Esophagus squamous epithelium (tissue), 5 donors: Measurements from ENCODE around the gene TMEM9B. TPM values are rescaled to one million over a fixed set of nuclear protein-coding genes. Genes with fewer than 3 reads are reported as not detected.
"Not testable (repeated sequence)": the region's sequence is repeated elsewhere in the genome, so short reads cannot be mapped to it uniquely, and the experiment has no call there.

ENCODE experiments used
- DNase-seq: peaks from one replicate; lab custom pipeline; 2025; lab: John Stamatoyannopoulos, UW
- H3K27ac ChIP-seq, 4 donors: fragments of 200-600 bp; sonication (generic); one replicate each; pipeline ENCODE4 v1.5.1; 2016 to 2019; ENCODE audit warnings: mild to moderate bottlenecking in 1 of 4
- H3K27me3 ChIP-seq, 4 donors: fragments of 200-600 bp; sonication (generic); 1 replicate in 3 of 4; 2 replicates in 1 of 4; pipeline versions ENCODE4 v1.5.1 to v1.6.0; 2017 to 2021; ENCODE audit warnings: antibody characterized with exemption in 1 of 4
- H3K36me3 ChIP-seq, 3 donors: fragments of 200-600 bp; sonication (generic); one replicate each; pipeline ENCODE4 v1.5.1; 2016 to 2019
- H3K4me1 ChIP-seq, 3 donors: fragments of 200-600 bp; sonication (generic); one replicate each; pipeline ENCODE4 v1.5.1; 2017 to 2019
- H3K4me3 ChIP-seq, 4 donors: fragments of 200-600 bp; sonication (generic); 1 replicate in 3 of 4; 2 replicates in 1 of 4; pipeline ENCODE4 v1.5.1; 2016 to 2019; ENCODE audit warnings: mild to moderate bottlenecking in 2 of 4, moderate library complexity in 1 of 4
- H3K9me3 ChIP-seq, 3 donors: fragments of 200-600 bp; sonication (generic); one replicate each; pipeline ENCODE4 v1.5.1; 2016 to 2019
- POLR2A ChIP-seq, 4 donors: fragments of 450-650 bp; IDR thresholded peaks; one replicate each; pipeline ENCODE4 v1.6.1; 2017; ENCODE audit warnings: antibody characterized with exemption in 4 of 4, mild to moderate bottlenecking in 4 of 4, moderate library complexity in 3 of 4
- WGBS, 2 donors: methylation state at CpG; one replicate each; pipeline ENCODE4 v1.1.5; 2018; 5-methylcytosine and 5-hydroxymethylcytosine counted together
- intact Hi-C: fragments of 100-400 bp; cut with DNase I; formaldehyde crosslinking; loops from one replicate; pipeline ENCODE4 v1.15.0; 2022
- total RNA-seq, 4 donors: library from RNA; depleted of rRNA; stranded (reverse); fragments of >200 nt; gene quantifications; one replicate each; pipeline ENCODE4 v1.1.0, GENCODE V29; 2016
- TF ChIP-seq, protein P1 (sequence below), 6 experiments: fragments of 450-650 bp in 4 of 6; fragments of 200-600 bp in 2 of 6; sonication (generic) in 2 of 6; IDR thresholded peaks; one replicate each; pipeline ENCODE4 v1.5.1; 2016 to 2019; ENCODE audit warnings: antibody characterized with exemption in 6 of 6, mild to moderate bottlenecking in 4 of 6, moderate library complexity in 4 of 6
- donor health status: DM: yes; HTN: yes; CAD: no.

The TMEM9B gene
- total RNA-seq, 4 donors from 2014 or later: 41.7 to 73.2 (median 57.6) TPM

DNA sequence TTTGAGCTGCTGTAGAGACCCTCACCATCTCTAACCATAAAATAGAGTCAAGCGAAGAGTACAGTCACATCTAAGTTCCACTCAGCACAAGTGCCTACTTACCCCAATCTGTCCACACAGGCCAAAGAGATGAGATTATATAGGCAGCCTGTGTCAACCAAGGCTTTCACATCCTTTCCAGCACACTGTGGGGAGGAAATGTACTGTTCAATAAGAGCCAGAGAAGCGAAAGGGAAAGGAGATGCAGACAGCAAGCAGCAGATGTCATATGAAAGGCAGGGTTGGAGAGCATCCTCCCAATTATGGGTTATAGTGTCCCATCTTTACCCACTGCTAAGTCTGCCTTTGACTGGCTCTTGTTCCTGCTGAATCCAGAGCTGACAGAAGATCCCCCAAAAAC, 23.2 kb upstream of the TMEM9B start:
- H3K4me3 ChIP-seq: no peak overlapping the region
- H3K4me1 ChIP-seq: no peaks in the 10 kb centered on the region
- 79 to 95% methylated on average over 2 of the region's 2 CpGs for WGBS, 2 donors
- TF ChIP-seq, protein P1, sequence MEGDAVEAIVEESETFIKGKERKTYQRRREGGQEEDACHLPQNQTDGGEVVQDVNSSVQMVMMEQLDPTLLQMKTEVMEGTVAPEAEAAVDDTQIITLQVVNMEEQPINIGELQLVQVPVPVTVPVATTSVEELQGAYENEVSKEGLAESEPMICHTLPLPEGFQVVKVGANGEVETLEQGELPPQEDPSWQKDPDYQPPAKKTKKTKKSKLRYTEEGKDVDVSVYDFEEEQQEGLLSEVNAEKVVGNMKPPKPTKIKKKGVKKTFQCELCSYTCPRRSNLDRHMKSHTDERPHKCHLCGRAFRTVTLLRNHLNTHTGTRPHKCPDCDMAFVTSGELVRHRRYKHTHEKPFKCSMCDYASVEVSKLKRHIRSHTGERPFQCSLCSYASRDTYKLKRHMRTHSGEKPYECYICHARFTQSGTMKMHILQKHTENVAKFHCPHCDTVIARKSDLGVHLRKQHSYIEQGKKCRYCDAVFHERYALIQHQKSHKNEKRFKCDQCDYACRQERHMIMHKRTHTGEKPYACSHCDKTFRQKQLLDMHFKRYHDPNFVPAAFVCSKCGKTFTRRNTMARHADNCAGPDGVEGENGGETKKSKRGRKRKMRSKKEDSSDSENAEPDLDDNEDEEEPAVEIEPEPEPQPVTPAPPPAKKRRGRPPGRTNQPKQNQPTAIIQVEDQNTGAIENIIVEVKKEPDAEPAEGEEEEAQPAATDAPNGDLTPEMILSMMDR (IDR thresholded peaks at IDR 0.05): no peak
- no peak for TF ChIP-seq POLR2A (IDR thresholded peaks at IDR 0.05)
- H3K27ac ChIP-seq: no peak overlapping the region
- no peaks in the 10 kb centered on the region for H3K9me3 ChIP-seq
- intact Hi-C loops: no loop called here
- H3K27me3 ChIP-seq: no peaks in the 10 kb centered on the region
- DNase-seq: no peak
- H3K36me3 ChIP-seq: no peaks in the 10 kb centered on the region

DNA sequence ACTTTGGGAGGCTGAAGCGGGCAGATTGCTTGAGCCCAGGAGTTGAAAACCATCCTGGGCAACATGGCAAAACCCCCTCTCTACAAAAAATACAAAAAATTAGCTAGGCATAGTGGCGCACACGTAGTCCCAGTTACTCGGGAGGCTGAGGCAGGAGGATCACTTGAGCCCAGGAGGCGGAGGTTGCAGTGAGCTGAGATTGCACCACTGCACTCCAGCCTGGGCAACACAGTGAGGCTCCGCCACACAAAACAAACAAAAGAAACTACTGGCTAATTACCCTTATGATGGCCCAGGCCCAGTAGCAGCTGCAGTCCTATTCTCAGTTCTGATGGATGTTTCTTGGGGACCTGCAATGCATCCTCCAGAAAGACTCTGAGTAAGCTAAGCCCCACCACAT, 22.5 kb upstream of the TMEM9B start:
- intact Hi-C loops, H3K36me3 ChIP-seq, H3K9me3 ChIP-seq, DNase-seq, H3K4me3 ChIP-seq, H3K27me3 ChIP-seq, H3K27ac ChIP-seq, H3K4me1 ChIP-seq: not testable (repeated sequence)
- WGBS, 2 donors: 90 to 93% methylated on average over 6 of the region's 6 CpGs

DNA sequence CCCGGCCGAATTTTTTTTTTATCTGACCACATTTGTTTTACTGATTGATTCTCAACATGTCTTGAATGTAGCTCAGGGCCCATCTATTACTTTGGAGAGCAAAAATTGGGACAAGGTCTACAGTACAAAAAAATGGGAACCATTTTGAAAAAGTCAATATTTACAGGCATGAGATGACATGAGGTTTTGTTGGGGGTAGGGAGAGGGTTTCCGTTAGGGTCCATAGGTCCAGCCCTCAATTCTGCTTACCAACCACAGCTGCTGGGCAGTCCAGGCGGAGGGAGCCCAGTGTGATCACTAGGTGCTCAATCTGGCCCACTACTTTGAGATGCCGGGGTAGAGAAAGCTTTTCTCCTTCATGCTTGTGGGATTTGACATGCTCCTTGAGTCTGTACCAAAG, 21.2 kb upstream of the TMEM9B start:
- no peak overlapping the region for H3K4me3 ChIP-seq
- intact Hi-C loops: no loop called here
- WGBS, 2 donors: 89 to 95% methylated on average over 5 of the region's 5 CpGs

DNA sequence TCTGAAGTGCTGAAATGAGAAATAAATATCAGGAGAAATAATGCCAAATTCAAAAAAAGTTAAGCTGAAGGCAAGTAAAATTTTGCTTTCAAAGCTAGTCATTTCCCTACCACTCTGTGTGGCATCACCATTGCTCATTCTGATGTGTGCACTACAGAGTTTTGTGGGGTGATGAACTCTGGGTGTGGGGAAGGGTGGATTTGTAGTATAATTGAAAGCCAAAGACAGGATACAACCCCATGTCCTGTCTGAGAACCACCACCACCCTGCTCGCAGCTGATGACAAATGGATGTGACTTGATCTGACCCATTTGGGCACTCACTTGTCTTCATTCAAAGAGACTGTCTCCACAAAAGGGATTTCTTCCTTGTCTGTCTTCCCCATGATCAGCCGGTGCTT, 19.3 kb upstream of the TMEM9B start:
- Histone ChIP-seq H3K4me3 (no peak overlapping the region), H3K4me1 (no peaks in the 10 kb centered on the region), H3K27me3 (no peaks in the 10 kb centered on the region), H3K9me3 (no peaks in the 10 kb centered on the region), H3K27ac (no peak overlapping the region), H3K36me3 (no peaks in the 10 kb centered on the region)
- WGBS, 2 donors: 51 to 80% methylated on average over 2 of the region's 2 CpGs
- intact Hi-C loops: no loop called here
- no peak for TF ChIP-seq POLR2A (IDR thresholded peaks at IDR 0.05)
- TF ChIP-seq, protein P1 (IDR thresholded peaks at IDR 0.05): no peak
- DNase-seq: no peak

More for the DNA sequence above, 21.2 kb upstream of the TMEM9B start:
- Histone ChIP-seq H3K27me3 (no peaks in the 10 kb centered on the region), H3K4me1 (no peaks in the 10 kb centered on the region), H3K27ac (no peak overlapping the region), H3K36me3 (no peaks in the 10 kb centered on the region), H3K9me3 (no peaks in the 10 kb centered on the region)
- no peak for DNase-seq
- TF ChIP-seq POLR2A (IDR thresholded peaks at IDR 0.05): no peak
- TF ChIP-seq, protein P1 (IDR thresholded peaks at IDR 0.05): no peak

DNA sequence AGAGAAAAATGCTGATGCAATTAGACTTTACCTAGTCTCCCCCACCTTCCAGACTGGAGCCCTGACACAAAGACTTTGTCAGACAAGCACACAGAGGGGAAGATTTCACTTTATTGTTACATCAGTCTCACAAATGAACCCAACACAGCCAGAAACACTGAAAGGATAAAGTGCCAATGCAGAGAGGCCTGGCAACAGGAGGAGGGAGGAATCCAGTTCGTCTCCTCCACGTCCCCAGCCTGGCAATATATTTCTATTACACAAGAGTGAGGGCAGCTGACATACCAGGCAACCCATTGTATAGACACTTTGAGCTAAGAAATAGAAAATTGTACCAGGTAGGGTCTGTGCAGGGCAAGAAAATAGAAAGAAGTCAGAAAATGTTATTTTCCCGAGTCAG, 16.2 kb upstream of the TMEM9B start:
- Histone ChIP-seq H3K9me3 (no peaks in the 10 kb centered on the region), H3K36me3 (no peaks in the 10 kb centered on the region), H3K27ac (no peak overlapping the region), H3K4me3 (no peak overlapping the region), H3K4me1 (no peaks in the 10 kb centered on the region), H3K27me3 (no peaks in the 10 kb centered on the region)
- WGBS, 2 donors: 74 to 76% methylated on average over 3 of the region's 3 CpGs
- intact Hi-C loops: no loop called here
- DNase-seq: no peak
- no peak for TF ChIP-seq POLR2A (IDR thresholded peaks at IDR 0.05)
- TF ChIP-seq, protein P1 (IDR thresholded peaks at IDR 0.05): no peak

DNA sequence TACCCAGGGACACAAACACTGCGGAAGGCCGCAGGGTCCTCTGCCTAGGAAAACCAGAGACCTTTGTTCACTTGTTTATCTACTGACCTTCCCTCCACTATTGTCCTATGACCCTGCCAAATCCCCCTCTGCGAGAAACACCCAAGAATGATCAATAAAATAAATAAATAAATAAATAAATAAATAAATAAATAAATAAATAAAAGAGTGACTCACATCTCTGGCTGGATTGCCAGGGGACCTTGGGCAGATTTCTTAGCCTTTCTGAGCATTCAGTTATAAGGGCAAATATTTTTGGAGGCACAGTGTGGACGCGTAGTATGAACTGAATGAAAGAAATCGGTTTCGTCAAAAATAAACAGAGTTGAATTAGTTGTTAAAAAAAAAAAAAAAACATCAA, 15.1 kb upstream of the TMEM9B start:
- H3K9me3 ChIP-seq, H3K36me3 ChIP-seq, H3K27me3 ChIP-seq, H3K4me3 ChIP-seq, intact Hi-C loops, H3K27ac ChIP-seq, DNase-seq, H3K4me1 ChIP-seq: not testable (repeated sequence)
- 92 to 100% methylated on average over 4 of the region's 7 CpGs for WGBS, 2 donors
